ENCODE data around the gene TBC1D14. TPM values are rescaled to one million over a fixed set of nuclear protein-coding genes. Genes with fewer than 3 reads are reported as not detected.

The TBC1D14 gene
- total and polyA plus RNA-seq, 2 of the 4 experiments (the other 2 are of a cell fraction): 31.7 to 40.7 TPM

GRCh38 chr4:6886886-6887285 lies 22.7 kb upstream of the TBC1D14 start:
- no peak overlapping the region for H3K4me2 ChIP-seq (ENCODE audit: low read depth, low read length)
- H4K5ac ChIP-seq (ENCODE audit: low read depth, low read length): no peak overlapping the region
- H3K36me3 ChIP-seq (ENCODE audit: control insufficient read depth, insufficient read depth, low read length): peaks cover 8% of the 10 kb centered on the region; the same call in 1 of the 2 replicates
- H3K4me3 ChIP-seq (ENCODE audit: insufficient read depth, low read depth, low read length): no peak overlapping the region
- TF ChIP-seq BHLHE40 (IDR thresholded peaks at IDR 0.05; ENCODE audit: low read depth, low read length) (no peak), CTCF (conservative IDR thresholded peaks at IDR 0.05; ENCODE audit: low read depth, low read length) (no peak), USF2 (IDR thresholded peaks at IDR 0.05; ENCODE audit: low read depth, low read length) (no peak), CEBPB (IDR thresholded peaks at IDR 0.05; ENCODE audit: low read depth, low read length) (no peak), NFE2L2 (IDR thresholded peaks at IDR 0.05; ENCODE audit: low read depth, low read length) (no peak)
- H3K9ac ChIP-seq (ENCODE audit: low read depth, low read length): no peak overlapping the region
- no peak overlapping the region for H2BK20ac ChIP-seq (ENCODE audit: low read depth, low read length)
- no peak overlapping the region for H4K91ac ChIP-seq (ENCODE audit: insufficient read depth, low read depth, low read length)
- dilution Hi-C loops (cut with HindIII; ENCODE audit: low sequenced_read_pairs, unreplicated experiment) (no loop called here), in situ Hi-C loops (cut with MboI; ENCODE audit: low sequenced_read_pairs) (no loop called here), intact Hi-C loops (cut with micrococcal nuclease) (no loop called here)
- no peak overlapping the region for H2AK9ac ChIP-seq (replicated peaks; ENCODE audit: low read depth, low read length, poor library complexity)
- H3K4me1 ChIP-seq (ENCODE audit: control insufficient read depth, insufficient read depth, low read length): peaks cover 12% of the 10 kb centered on the region
- ATAC-seq (ENCODE audit: low read depth) (no peak), DNase-seq (no peak)
- no peak overlapping the region for H2AK5ac ChIP-seq (ENCODE audit: low read depth, low read length)
- H3K23ac ChIP-seq (ENCODE audit: low read depth, low read length): no peak overlapping the region
- H3K27ac ChIP-seq (ENCODE audit: insufficient read depth, low read length): no peak overlapping the region
- no peak overlapping the region for H3K18ac ChIP-seq (ENCODE audit: low read depth, low read length)
- no TSS peak for BruUV-seq (replicated peaks)
- H2BK5ac ChIP-seq (ENCODE audit: low read depth, low read length, poor library complexity, severe bottlenecking): no peak overlapping the region
- no peak overlapping the region for H3K4ac ChIP-seq (ENCODE audit: low read depth, low read length)
- H3K79me1 ChIP-seq (ENCODE audit: low read depth in 1 of 2, low read length in 2 of 2): peaks cover 0 to 13% of the 10 kb centered on the region in 2 experiments; a peak in 2 of 4 replicates
- WGBS, 2 experiments (ENCODE audit: extremely low coverage in 2 of 2, insufficient read length in 1 of 2): 94% methylated on average over 7 of the region's 10 CpGs; no CpG with 5 or more reads in 1 of the 2 experiments
- no peak overlapping the region for H2BK15ac ChIP-seq (ENCODE audit: low read depth, low read length)
- H4K20me1 ChIP-seq (ENCODE audit: insufficient read depth, low read length): no peaks in the 10 kb centered on the region
- no peaks in the 10 kb centered on the region for H3K9me3 ChIP-seq (ENCODE audit: control insufficient read depth, insufficient read depth, low read length)
- H3K9me1 ChIP-seq (ENCODE audit: insufficient read depth, low read length): peaks cover 8% of the 10 kb centered on the region; the same call in 1 of the 2 replicates
- H2BK120ac ChIP-seq (ENCODE audit: low read depth, low read length): no peak overlapping the region
- H2AFZ ChIP-seq (replicated peaks; ENCODE audit: low read length, poor library complexity): no peak overlapping the region
- H3K27me3 ChIP-seq (ENCODE audit: control insufficient read depth, insufficient read depth, low read length): no peaks in the 10 kb centered on the region
- no peak overlapping the region for H3K56ac ChIP-seq (ENCODE audit: extremely low read depth, insufficient read depth, low read length)
- POLR2A ChIA-PET (ENCODE audit: unreplicated experiment): no interaction called here
- H3K14ac ChIP-seq (replicated peaks; ENCODE audit: low read depth, low read length): no peak overlapping the region
- CTCF ChIA-PET: interaction anchor here (1.5 kb wide), 1 partner anchor 166 kb away, joined by 5 read pairs; no protein-coding TSS in a partner anchor
- H4K8ac ChIP-seq (ENCODE audit: low read depth in 2 of 2, low read length in 2 of 2): no peak overlapping the region
